HG03521 (cell line): ENCODE data around the gene R3HDM1.
"Not testable (repeated sequence)": the region's sequence is repeated elsewhere in the genome, so short reads cannot be mapped to it uniquely, and the experiment has no call there.

ENCODE experiments used
- ATAC-seq: cut with Tn5 transposase; IDR thresholded peaks from one replicate; pipeline ENCODE4 v1.9.1; 2021; ENCODE audit warnings: mild to moderate bottlenecking, moderate library complexity; ENCODE audit not compliant: unreplicated experiment

R3HDM1 gene

GRCh38 chr2:135531231-135532197 lies at the start of gene R3HDM1:
TSS of gene R3HDM1 (plus strand) at chr2:135531484. CDS start at chr2:135604846, 73,362 bp downstream.
- ATAC-seq: peak; percentile 83

DNA sequence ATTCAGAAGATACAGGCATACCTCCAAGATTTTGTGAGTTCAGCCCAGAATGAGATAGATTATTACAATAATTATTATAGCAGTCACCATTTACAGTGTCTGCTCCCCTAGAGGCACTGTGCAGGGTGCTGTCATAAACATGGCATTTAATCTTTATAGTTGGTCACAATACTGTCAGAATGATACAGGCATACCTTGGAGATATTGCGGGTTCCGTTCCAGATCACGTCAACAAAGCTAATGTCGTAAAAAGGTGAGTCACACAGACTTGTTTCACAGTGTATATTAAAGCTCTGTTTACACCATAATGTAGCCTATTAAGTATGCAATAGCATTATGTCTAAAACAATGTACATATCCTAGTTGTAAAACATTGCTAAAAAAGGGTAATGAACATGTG lies 45.8 kb upstream of the R3HDM1 start:
- ATAC-seq: no peak

DNA sequence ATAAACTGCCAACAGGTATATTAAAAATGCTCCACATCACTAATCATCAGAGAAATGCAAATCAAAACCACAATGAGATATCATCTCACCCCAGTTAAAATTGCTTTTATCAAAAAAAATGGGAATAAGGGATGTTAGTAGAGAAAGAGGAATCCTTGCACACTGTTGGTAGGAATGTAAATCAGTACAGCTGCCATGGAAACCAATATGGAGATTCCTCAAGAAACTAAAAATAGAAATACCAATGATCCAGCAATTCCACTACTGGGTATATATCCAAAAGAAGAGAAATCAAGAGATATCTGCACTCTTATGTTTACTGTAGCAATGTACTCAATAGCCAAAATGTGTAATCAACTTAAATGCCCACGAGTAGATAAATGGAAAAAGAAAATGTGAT lies 40.9 kb upstream of the R3HDM1 start:
- ATAC-seq: no peak

DNA sequence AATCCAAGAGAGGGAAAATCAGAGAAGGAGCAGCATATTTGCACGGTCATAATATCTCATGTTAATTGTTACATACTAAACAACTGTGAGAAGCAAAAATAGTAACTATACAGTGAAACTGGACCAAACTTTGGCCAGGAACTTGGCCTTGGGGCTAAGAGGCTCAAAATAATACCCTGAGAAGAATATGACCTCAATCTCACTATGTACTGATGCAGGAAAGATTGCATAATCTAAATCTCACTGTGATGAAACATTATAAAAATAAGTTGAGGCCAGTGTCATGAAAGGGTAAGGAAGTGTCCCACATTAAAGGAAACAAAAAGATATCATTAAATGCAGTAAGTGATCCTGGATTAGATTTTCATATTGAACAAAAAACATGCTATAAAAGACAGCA lies 36.8 kb upstream of the R3HDM1 start:
- no peak for ATAC-seq

DNA sequence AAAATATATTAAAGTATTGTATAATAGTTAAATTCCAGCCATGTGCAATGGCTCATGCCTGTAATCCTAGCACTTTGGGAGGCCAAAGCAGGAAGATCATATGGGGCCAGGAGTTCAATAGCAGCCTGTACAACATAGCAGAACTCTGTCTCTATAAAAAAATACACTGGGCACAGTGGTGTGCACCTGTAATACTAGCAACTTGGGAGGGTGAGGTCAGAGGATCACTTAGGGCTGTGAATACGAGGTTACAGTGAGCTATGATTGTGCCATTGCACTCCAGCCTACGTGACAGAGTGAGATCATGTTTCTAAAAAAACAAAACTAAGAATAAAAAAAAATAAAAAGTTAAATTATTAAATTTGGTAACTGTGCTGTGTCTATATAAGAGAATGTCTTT lies 36.4 kb upstream of the R3HDM1 start:
- ATAC-seq: no peak

GRCh38 chr2:135498588-135498987 lies 32.7 kb upstream of the R3HDM1 start:
- ATAC-seq: not testable (repeated sequence)

DNA sequence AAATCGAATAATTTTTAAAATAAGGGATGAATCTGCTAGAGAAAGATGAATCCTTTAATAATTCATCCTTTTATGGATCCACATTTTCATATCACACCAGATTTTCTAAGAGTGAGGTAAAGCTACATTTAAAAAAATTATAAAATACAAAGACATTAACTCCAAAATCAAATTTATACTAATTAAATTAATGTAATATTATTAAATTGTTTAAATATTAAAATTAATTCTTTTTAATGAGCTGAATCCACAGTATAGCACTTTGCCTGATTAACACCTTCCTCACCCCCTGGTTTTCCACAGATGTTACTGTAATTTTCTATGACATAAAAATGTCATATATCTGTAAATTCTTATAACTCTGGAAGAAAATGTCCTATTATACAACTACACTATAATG lies 26.5 kb upstream of the R3HDM1 start:
- no peak for ATAC-seq

GRCh38 chr2:135510577-135510976 lies 20.7 kb upstream of the R3HDM1 start:
- no peak for ATAC-seq

- no peak for ATAC-seq
These were observed 19.2 kb upstream of the R3HDM1 start for GRCh38 chr2:135512099-135512498.

DNA sequence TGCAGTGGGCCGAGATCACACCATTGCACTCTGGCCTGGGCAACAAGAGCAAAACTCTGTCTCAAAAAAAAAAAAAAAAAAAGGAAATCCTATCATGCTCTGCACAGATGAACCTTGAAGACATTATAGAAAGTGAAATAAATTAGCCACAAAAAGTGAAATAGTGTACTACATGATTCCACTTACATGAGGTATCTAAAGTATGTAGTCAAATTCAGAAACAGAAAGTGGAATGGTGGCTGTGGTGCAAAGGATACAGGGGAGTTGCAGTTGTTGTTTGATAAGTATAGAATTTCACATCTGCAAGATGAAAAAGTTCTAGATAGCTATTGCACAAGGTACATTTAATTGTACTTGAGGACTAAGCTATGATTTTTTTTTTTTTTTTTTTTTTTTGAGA lies 5.5 kb upstream of the R3HDM1 start:
- no peak for ATAC-seq

- no peak for ATAC-seq
These were observed 3.3 kb upstream of the R3HDM1 start for GRCh38 chr2:135528006-135528405.

- peak; percentile 54 for ATAC-seq
These were observed 712 bp upstream of the R3HDM1 start, which contains the start of gene ZRANB3 for GRCh38 chr2:135530313-135531230. TSS of gene ZRANB3 (minus strand) at chr2:135531218.

GRCh38 chr2:135532581-135532980 lies 1.3 kb downstream of the R3HDM1 start:
- no peak for ATAC-seq

- not testable (repeated sequence) for ATAC-seq
These were observed 2.3 kb downstream of the R3HDM1 start for GRCh38 chr2:135533545-135533944.

DNA sequence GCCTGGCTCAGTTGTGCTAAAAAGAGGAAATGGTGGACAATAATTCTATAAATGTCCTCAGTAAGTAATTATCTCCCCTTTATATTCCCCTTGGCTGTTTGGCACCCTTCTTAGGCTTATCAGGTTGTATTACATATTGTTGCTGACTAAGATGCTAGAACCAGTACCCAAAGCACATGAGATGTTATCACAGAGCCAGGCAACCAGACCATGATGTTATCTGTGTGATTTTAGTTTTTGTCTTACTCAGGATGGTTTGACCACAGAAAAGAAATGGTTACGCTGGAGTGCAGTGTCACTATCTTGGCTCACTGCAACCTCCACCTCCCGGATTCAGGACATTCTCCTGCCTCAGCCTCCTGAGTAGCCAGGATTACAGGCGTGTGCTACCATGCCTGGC lies 15.2 kb downstream of the R3HDM1 start:
- ATAC-seq: no peak

GRCh38 chr2:135547311-135547710 lies 16.0 kb downstream of the R3HDM1 start:
- ATAC-seq: no peak

DNA sequence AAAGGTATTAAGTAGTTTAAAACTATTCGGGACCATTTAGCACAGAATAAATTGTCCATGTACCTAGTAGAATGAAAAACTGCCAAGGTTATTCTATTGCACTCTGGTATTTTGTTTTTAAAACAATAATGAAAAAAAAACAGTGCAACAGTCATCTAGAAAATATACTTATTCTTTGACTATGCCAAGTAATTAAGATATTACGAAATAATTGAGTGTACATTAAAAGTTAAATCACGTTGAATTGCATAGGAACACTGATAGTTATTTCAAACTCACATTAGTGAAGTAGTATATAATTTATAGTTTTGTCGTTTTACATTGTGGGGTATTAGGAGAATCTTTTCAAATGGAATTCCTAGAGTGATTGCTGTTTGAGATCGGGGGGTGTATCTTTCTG lies 20.1 kb downstream of the R3HDM1 start:
- no peak for ATAC-seq

- no peak for ATAC-seq
These were observed 21.6 kb downstream of the R3HDM1 start for GRCh38 chr2:135552887-135553286.

DNA sequence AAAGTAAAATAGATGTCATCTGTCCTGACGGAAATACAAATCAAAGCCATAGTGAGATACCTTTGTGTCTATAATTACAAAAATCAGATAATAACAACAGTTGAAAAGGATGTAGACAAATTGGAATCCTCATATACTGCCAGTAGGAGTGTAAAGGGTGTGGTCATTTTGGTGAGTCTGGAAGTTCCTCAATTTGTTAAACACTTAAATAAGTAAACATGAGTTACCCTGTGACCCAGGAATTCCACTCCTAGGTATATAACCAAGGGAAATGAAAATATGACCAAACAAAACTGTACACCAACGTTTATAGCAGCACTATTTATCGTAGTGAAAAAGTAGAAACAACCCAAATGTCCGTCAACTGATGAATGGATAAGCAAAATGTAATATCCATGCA lies 24.0 kb downstream of the R3HDM1 start:
- ATAC-seq: no peak

DNA sequence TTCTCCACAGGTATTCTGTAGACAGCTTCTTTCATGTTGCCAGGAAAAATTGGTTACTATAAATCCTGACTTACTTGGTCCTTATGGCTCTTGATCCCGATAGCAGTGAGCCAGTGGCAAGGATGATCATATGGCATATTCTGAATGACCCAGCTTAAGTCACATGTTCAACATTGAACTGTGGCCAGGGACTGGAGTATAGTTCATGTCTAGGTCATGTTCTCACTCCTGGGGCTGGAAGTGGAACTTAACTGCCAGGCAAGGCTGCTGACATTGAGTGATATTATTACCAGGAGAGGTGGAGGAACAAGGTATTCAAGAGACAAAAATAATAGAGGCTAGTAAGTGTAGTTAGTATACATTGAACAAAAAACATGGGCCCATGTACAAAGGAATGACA lies 26.2 kb downstream of the R3HDM1 start:
- no peak for ATAC-seq

DNA sequence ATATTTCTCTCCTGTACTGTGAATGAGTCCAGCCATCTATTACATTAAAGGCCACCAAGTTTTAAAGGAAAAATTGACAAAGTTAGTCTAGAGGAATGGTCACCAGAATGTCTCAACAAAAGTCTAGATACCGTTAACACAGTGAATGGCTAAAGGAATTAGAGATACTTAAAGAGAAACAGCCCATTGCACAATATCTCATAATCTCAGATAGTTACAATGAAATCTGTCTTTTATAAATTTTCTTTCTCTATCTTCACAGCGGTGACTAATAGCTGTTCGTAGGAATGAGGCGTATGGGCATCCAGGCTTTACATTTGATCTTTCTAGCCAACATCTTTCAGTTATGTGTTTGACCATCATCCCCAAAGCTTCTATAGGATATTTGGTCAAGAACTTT lies 30.6 kb downstream of the R3HDM1 start:
- ATAC-seq: no peak

GRCh38 chr2:135563793-135564192 lies 32.5 kb downstream of the R3HDM1 start:
- no peak for ATAC-seq
